Measurements from ENCODE around the gene SULT1C2.
"Not testable (repeated sequence)": the region's sequence is repeated elsewhere in the genome, so short reads cannot be mapped to it uniquely, and the experiment has no call there.

SULT1C2 gene

DNA sequence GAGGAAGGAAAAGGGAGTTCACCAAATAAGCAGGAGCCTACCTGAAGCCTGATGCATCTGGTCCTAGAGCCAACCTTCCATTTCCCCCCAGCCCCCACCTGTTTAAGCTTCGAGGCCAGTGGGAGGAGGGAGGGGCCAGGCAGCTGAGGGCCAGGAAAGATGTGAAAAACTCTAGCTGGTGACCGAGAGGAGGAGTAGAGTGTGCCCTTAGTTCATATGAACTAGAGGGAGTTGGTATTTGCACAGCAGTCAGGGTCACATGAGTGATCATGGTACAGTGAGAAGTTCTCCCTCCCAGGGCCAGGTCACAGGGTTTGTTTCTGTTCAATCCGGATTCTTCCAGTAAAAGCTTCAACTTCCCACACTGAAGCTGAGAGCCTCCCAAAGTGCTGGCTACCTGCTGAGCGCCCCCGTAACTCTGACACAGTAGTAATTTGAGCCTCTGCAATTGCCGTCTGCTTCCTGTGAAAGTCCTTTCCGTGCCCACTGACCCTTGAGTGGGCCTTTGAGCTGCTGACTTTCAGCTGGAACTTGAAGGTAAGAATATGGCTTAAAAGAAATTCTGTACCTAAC is at the start of gene SULT1C2:
Gene SULT1C2 (plus strand): TSS at position 362 of the 573 bp plus-strand sequence. CDS start 4,773 bp downstream, outside the sequence.
- DNase-seq (ENCODE audit: low spot score) = no peak

DNA sequence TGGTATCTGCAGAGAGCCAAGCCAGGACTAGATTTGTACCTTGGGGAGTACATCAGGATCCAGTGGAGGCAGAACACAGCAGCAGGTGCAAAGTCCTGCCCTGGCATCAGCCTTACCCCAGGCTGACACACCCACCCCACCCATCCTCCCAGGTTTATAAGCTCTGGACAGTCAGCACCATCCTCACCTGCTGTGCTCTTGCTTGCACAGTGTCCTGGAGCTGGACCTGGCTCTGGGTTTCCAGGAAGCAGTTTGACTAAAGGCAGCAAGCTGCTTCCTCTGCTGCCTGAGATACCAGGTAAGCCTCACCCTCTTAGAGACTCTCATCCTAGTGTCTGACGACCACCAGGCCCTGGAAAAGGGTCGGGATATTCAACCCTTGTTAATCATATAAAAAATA is 48.9 kb upstream of the SULT1C2 start, which contains the start of gene SULT1C3:
Gene SULT1C3 (plus strand): TSS at position 183 of the 400 bp plus-strand sequence. CDS start 7,227 bp downstream, outside the sequence.
- DNase-seq (ENCODE audit: low spot score) = no peak

DNA sequence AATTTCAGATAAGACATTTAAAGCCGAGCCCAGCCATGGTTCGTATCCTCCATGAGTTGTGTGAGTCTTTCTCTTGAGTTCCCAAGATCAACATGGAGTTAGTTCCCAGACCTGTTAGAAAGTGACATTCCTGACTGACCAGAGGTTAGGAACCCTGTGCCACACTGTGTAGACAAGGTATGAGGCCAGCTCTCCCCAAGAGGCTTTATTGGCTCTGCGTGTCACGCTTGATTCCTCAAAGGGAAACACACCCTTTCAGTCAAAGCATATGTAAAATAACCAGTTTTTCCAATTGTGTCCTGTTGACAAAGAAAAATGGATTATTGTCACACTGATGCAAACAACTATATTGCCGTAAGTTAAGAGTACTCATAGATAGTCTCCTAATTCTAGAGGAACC is 47.7 kb upstream of the SULT1C2 start:
- DNase-seq (ENCODE audit: low spot score) = no peak

DNA sequence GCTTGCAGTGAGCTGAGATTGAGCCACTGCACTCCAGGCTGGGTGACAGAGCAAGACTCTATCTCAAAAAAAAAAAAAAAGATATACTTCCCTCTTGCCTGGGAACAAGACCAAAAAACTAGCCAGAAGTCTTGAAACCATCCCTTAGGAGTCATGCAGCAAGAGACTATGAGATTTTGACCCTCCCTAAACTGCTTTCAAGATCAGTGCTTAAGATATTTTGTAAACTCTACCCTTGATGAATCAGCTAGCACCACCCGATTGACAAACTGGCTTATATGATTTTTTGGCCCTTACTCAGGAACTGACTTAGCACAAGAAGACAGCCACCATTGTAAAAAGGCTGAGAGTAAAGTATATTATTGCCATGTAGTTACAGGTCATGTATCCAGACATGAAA is 45.1 kb upstream of the SULT1C2 start:
- DNase-seq (ENCODE audit: low spot score) = no peak

DNA sequence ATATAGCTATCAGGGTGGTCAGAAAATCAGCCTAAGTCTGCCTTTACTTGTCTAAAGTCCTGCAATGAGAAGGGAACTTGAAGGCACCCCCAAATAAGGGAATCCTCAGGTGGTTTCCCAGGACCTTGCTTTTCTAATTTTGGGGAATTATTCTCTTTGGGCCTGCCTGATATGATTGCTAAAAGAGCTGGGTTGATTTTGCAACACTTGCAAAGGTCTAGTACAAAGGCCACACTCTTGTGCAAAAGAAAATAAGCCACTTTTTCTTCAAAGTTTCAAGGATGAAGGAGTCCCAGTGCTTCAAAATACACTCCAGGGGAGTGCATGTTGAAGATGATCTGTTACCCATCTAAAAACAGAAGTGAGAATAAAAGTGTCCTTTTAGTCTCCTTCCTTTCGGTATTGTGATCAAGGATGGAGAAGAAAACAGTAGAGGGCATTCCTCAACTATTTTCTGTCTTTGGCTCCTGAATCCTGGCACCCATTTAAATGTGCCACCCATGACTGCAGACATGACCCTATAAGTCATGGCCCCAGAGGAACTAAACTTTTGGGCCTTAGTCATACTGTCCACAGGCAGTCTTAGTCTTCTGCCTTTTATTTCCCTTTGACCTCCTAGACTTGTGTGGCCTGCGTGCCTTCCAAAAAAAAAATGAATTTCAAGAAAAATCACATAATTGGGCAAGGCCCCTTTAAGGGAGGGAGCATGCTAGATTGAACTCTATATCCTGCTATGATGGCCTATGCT is 43.9 kb upstream of the SULT1C2 start:
- no peak for DNase-seq (ENCODE audit: low spot score)

DNA sequence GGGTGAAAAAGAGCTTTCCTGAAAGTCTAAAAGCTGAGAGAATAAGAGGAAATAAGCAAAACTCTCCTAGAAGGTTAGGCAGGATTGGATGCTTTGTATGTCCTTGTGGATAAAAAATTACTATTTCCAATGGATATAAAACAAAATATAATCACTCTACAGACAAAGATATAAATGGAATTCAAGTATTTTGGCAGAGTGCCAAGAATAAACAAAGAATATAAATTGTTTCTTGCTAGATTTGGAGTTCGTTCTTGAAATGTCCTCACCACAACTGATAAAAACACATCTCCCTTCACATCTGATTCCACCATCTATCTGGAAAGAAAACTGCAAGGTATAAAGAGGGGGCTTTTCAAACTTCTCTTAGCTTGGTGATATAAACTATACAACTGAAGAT is 35.6 kb upstream of the SULT1C2 start:
- DNase-seq (ENCODE audit: low spot score) = no peak

DNA sequence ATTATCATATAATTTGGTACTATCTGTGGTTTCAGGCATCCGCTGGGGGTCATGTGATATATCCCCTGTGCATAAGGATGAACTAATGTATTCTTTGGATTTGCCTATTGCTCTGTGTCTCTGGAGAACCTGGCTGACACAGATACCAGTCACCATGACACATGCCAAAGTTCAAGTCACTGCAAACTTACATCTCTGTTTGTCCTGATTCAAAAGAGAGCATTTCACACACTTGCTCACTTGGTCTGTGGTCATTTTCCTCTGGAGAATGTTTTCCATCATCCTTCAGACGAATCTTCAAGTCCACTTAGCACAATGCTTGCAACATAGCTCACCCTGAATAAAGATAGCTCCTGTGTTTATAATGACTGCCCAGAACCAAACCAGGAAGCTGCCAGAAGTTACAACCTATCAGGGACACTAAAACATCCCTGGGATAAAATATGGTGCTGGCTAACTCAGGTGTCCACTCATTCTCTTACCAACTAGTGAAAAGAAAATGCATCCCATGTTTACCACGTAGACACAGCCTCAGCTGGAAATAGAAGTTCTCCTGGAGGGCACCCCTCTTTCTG is 30.9 kb upstream of the SULT1C2 start:
- DNase-seq (ENCODE audit: low spot score) = no peak

DNA sequence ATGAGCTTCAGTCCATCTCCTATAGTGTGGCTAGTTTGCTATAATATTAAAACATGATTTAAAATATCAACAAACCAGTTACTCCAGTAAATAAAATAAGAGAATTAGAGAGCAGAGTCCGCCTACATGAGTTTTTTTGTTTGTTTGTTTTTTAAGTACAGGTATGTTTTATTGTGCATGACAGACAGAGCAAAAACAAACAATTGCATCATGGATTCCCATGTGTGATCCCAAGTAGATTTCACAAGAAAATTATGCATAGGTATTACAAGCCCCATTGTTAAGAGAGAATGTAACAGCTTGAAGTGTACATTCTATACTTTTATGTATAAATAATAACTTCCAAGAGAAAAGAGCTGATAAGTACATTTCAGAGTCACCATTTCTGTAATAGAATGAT is 27.9 kb upstream of the SULT1C2 start:
- DNase-seq (ENCODE audit: low spot score) = no peak

DNA sequence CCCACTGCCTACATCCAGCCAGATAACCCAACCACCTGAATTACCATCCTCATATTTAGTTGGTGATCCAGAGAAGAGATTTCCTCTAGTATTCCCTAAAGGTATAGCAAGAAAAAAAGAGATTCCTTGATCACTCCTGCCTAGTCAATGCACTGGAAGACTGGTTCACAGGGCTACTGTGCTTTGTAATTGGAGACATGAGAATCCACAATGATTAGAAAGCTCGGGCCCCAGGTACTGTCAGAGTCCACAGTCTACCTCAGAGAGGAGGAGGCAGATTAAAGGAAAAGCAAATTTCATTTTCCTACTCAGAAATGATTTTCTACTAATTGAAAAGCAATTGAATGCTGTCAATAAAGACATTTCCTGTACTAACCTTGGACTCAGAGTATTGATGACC is 26.7 kb upstream of the SULT1C2 start:
- no peak for DNase-seq (ENCODE audit: low spot score)

DNA sequence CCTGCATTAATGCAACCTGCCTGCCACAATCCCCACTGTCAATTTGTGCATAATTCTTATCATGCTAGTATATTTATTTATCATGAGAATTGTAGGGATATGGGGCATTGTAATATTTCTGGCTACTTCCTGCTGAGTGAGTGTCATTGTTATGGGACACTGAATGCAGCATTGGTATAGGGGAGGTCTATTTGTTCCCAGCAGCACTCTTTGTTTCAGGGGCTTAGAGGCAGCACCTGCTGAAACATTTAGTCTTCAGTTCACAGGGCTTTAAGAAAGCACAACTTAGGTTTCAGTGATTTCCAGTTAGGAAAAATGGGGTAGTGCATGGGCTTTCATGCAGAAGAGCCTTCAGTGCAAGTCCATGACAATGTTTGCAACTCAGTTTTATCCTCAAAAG is 25.3 kb upstream of the SULT1C2 start:
- DNase-seq (ENCODE audit: low spot score) = no peak

DNA sequence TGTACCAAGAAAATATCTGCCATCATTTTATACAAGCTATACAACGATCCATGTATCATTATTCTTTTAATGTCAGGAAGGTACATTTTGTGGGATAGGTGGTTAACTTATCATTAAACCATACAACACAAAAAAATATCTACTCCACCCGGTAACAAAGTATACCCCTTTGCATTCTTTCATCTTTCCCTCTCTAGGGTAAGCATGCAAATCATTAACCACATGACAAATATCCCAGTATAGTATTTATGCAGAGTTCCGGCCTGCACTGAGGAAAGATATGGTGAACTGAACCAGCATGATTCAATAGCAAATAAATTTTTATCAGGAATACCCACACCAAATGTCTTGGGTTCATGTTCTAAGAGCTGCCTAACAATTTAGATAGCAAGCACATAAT is 22.5 kb upstream of the SULT1C2 start:
- no peak for DNase-seq (ENCODE audit: low spot score)

DNA sequence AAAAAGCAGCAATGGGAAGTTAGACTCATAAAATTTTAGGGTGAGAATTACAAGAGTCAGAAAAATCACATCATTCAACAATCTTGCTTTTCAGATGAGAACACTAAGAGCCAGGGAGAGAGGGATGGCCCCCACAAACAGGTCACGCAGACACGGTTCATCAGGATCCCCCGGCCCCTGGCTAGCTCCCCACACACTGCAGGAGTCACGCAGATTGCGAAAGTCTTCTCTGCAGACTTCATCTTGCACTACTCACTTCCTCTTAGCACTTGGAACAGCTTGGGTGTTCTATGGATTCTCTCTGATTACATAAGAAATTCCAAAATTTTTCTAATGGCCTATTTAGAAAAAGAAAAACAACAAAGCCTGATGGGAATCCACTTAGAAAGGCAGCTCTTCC is 21.6 kb upstream of the SULT1C2 start:
- DNase-seq (ENCODE audit: low spot score) = no peak

DNA sequence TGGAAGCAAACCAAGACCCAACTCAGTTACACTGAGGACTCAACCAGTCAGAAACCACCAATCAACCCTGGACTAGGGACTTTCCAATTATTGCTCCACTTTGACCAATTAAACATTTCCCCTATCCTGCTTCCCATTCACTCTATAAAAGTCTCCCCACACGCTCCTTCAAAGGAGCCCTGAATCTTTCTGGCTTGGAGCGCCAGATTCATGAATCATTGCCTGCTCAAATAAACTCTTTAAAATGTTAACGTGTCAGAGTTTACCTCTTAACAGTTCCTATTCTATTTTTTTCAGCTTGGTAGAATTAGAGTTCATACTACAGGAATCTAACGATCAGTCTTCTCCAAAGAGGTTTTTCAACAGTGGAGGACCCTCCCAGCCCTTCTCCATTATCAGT is 20.7 kb upstream of the SULT1C2 start:
- no peak for DNase-seq (ENCODE audit: low spot score)

DNA sequence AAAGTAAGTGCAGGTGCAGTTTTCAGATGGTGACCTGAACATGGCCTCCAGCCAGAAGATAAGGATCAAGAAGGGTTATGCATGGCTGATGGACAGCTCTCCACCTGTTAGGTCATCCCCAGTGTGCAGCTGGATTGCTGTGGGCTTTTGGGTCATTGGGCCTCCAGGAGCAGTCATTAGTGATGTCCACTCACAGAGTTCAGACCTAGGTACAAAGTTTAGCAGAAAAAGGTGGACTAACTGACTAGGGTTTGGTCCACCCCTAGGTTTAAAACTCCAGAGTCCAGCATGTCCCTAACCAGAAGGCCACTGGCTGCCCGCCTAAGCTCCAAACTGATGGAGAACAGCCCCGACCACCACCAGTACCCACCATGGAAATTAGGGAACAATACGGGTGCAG is 18.3 kb upstream of the SULT1C2 start:
- no peak for DNase-seq (ENCODE audit: low spot score)

DNA sequence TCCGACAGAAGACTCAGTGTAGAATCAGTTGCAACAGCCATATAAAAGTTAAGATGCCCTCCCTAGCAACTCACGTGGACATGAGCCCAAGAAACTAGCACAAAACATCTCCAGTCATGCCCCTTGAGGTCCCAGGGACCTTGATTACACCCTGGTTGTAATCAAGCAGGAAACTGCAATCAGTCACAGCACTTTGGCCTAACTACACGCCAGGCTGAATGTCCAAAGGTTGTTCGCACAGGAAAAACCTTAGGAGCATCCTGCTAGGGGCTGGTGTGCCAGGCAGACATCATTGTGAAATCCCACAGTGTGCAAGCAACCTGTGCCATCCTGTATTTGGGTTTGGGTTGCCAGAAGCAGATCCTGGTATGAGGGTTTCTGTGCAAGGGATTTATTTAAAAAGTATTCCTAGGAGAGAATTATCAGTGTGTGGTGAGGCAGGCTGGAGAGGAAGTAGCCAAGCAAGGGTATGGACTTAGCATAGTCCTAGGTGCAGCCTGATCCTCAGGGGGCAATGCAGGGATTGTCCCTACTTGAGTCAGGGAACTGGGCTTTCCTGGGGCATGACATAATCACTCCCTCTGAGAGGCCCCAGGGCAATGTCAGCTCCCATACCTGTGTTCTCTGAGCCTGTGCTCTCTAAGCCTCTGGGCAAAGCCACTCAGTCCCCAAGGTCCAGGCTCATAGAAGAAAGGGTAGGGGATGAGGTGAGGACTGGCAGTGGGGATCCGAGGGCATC is 17.8 kb upstream of the SULT1C2 start:
- no peak for DNase-seq (ENCODE audit: low spot score)

DNA sequence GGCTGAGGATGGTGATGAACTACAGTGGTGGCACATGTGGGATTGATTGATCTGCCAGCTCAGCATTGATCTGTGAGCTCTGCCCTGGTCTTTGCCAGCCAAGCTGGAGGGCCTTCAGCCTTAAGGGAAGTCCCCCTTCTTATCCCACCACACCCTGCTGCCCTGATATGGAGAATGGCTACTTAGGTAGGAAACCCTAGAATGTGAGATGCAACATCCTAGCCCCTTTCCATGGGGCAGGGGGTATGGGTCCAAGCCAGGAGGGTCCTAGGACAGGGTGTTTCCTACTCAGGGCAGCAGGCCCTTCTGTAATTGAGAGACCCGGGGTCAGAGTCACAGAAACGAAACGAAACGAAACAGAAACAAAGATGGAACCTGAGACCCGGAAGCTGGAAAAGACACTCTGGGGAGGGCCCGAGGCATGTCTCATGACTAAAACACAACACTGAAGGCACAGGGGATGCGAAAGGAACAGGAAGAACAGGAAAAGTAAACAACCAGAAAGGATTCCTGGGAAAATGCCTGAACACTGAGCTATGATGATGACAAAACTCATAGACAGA is 16.9 kb upstream of the SULT1C2 start:
- no peak for DNase-seq (ENCODE audit: low spot score)

DNA sequence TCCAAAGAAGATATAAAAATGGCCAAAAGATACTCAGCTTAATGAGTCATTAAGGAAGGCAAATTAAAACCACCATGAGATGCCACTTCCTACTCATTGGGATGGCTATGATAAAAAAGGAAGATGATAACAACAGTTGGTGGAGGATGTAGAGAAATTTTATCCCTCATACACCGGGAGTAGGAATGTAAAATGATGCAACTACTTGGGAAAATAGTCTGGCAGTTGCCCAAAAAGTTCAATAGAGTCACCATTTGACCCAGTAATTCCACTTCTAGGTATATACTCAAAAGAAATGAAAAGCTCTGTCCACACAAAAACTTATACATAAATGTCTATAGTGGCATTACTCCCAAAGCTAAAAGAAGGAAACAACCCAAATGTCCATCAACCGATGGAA is 10.1 kb upstream of the SULT1C2 start:
- DNase-seq (ENCODE audit: low spot score) = no peak

DNA sequence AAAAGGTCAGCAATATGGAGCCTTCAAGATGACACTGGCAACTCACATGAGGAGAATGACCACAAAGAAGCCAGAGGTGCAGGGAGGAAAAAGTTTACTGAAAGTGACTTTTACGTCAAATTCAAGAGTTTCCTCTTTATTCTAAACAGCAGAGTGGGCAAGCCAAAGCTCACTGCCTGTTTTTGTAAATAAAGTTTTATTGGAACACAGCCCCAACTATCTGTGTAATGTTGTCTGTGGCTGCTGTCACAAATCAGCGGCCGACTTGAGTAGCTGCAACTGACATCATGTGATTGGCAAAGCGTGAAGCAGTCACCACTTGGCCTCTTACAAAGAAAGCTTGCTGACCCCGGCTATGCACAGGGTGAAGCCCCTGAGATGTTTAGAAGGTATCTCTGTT is 9.2 kb upstream of the SULT1C2 start:
- no peak for DNase-seq (ENCODE audit: low spot score)

DNA sequence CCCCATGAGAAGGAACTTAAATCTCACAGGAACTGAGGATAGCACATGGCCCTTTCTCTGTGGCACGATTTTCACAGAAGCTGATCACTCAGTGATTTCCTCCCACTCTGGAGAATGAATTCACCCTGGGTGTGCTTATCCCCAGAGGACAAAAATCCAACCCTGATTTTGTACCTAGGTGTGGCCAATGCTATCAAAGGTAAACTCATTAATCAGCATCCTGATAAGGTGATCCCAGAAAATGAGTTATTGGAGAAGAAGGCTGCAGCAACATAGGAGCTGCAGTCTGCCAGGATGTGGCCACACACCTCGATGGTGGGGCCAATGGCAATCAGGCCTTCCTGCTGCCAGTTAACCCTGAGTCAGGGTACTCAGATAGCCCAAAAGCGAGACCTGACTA is 8.2 kb upstream of the SULT1C2 start:
- no peak for DNase-seq (ENCODE audit: low spot score)

DNA sequence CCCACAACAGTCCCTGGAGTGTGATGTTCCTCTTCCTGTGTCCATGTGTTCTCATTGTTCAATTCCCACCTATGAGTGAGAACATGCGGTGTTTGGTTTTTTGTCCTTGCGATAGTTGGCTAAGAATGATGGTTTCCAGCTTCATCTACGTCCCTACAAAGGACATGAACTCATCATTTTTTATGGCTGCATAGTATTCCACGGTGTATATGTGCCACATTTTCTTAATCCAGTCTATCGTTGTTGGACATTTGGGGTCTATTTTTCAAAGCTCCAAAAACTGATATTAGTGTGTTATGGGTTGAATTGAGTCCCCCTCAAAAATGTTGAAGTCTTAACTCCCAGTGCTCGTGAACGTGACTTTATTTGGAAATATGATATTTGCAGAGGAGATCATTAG is 4.1 kb upstream of the SULT1C2 start:
- DNase-seq (ENCODE audit: low spot score) = not testable (repeated sequence)

DNA sequence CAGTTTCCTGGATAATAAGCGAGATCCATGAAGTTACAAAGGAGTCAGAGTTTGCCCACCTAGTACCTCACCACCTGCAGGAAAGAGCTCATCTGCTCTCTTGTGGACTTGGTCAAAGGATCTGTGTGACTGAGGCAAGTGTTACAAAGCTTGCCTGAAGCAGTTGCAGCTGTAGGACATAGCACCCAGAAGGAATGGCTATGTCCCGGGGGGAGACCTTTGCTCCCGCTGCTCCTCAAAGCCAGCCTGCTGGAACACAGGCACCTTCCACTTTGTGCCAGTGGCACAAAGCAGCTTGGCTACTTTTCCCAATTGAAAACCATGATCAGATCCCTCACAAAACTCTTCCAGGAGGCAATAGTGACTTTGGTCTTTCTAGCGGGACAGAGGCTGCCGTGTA is 3.1 kb upstream of the SULT1C2 start:
- no peak for DNase-seq (ENCODE audit: low spot score)

DNA sequence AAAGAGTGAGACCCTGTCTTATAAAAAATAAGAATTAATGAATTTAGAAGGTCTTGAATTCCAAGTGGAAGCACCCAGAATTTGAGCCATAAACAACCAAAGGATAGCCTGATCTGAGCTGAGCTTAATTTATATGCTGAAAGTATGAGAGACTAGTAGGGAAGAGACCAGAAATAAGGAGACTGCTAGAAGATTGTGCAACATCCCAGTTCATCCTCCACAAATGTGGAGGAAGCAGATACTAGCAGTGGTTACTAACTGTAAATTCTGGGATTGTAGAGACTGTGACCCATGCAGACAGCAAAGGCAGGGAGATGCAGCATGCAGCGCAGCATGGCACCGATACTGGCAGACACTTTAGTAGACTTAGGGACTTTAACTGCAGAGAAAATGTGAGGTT is 1.5 kb upstream of the SULT1C2 start:
- DNase-seq (ENCODE audit: low spot score) = no peak

DNA sequence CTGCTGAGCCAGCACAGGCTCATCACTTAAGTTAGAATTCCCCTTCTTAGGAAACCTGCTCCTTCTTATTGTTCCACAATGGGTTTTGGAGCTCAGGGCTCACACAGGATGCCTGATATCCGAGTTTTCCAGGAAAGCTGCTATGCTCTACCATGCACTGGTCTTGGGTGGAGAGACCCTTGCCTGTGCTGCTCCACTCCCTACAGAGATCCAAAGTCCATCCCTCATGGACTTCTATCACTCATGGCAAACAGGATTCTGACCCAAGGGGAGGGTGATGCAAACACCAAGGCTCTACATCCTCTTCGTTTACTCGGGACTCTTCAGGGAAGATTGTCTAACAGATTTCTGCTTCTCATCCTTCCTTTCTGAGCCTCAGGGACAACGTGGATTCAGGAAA is 5.2 kb downstream of the SULT1C2 start:
- DNase-seq (ENCODE audit: low spot score) = no peak
